Esophagus muscularis mucosa (tissue), 4 donors: Measurements from ENCODE around the gene CAMKK2. TPM values are rescaled to one million over a fixed set of nuclear protein-coding genes. Genes with fewer than 3 reads are reported as not detected.
A peak's percentile ranks its signal among the peaks of the same experiment; 100 is the strongest.

Experiments used
- DNase-seq: peaks from one replicate; pipeline ENCODE4 v3.0.0-alpha.2; 2017; ENCODE audit errors: extremely low spot score
- H3K27ac ChIP-seq, 4 donors: fragments of 200-600 bp; sonication (generic); replicated peaks in 1 of 4; 1 replicate in 3 of 4; 2 replicates in 1 of 4; pipeline ENCODE4 v1.5.1; 2016 to 2019; ENCODE audit warnings: mild to moderate bottlenecking in 1 of 4
- H3K27me3 ChIP-seq, 4 donors: fragments of 200-600 bp; sonication (generic); one replicate each; pipeline versions ENCODE4 v1.5.1 to v1.6.0; 2016 to 2019
- H3K36me3 ChIP-seq, 4 donors: fragments of 200-600 bp; sonication (generic); one replicate each; pipeline ENCODE4 v1.5.1; 2016 to 2019
- H3K4me1 ChIP-seq, 4 donors: fragments of 200-600 bp; sonication (generic); one replicate each; pipeline ENCODE4 v1.5.1; 2016 to 2019
- H3K4me3 ChIP-seq, 4 donors: fragments of 200-600 bp; sonication (generic); 1 replicate in 2 of 4; 2 replicates in 2 of 4; pipeline ENCODE4 v1.5.1; 2016 to 2019; ENCODE audit warnings: mild to moderate bottlenecking in 4 of 4, moderate library complexity in 1 of 4
- H3K9me3 ChIP-seq, 4 donors: fragments of 200-600 bp; sonication (generic); 1 replicate in 3 of 4; 2 replicates in 1 of 4; pipeline ENCODE4 v1.5.1; 2016 to 2019
- CTCF ChIP-seq, 3 experiments: fragments of 200-600 bp in 2 of 3; fragments of 450-650 bp in 1 of 3; sonication (generic) in 2 of 3; IDR thresholded peaks; one replicate each; pipeline ENCODE4 v1.5.1; 2017 to 2019; ENCODE audit warnings: antibody characterized with exemption in 3 of 3, mild to moderate bottlenecking in 2 of 3, moderate library complexity in 1 of 3
- EP300 ChIP-seq: sonication (generic); formaldehyde crosslinking; IDR thresholded peaks from one replicate; pipeline ENCODE4 v1.6.1; 2017; ENCODE audit warnings: antibody characterized with exemption
- POLR2A ChIP-seq: fragments of 450-650 bp; IDR thresholded peaks from one replicate; pipeline ENCODE4 v1.6.1; 2017; ENCODE audit warnings: antibody characterized with exemption, moderate library complexity, mild to moderate bottlenecking, low read depth
- POLR2AphosphoS5 ChIP-seq, 2 donors: sonication (generic); formaldehyde crosslinking; IDR thresholded peaks; one replicate each; pipeline ENCODE4 v1.6.1; 2017; ENCODE audit warnings: antibody characterized with exemption in 2 of 2
- WGBS: methylation state at CpG from one replicate; pipeline ENCODE4 v1.1.5; 2018; 5-methylcytosine and 5-hydroxymethylcytosine counted together
- intact Hi-C: fragments of 100-400 bp; cut with DNase I; formaldehyde crosslinking; loops from one replicate; pipeline ENCODE4 v1.15.1; 2023
- total RNA-seq, 4 donors: library from RNA; depleted of rRNA; stranded (reverse); fragments of >200 nt; gene quantifications; one replicate each; pipeline versions ENCODE4 v1.1.0 to v1.2.1, GENCODE V29; 2016

CAMKK2 gene
- total RNA-seq, 4 donors from 2014 or later = 23.9 to 45.0 (median 37.4) TPM

GRCh38 chr12:121278169-121279070 is 18.1 kb downstream of the CAMKK2 start:
- Histone ChIP-seq H3K36me3 (peaks cover 0 to 22% (median 14%) of the 10 kb centered on the region in 4 donors), H3K4me1 (peaks cover 18 to 48% (median 33%) of the 10 kb centered on the region in 4 donors), H3K27ac (peak overlapping the region; percentile 53 to 73 (median 64)), H3K4me3 (no peak overlapping the region), H3K27me3 (no peaks in the 10 kb centered on the region), H3K9me3 (no peaks in the 10 kb centered on the region)
- intact Hi-C loops = no loop called here
- WGBS = 92% methylated on average over 12 of the region's 15 CpGs
- DNase-seq = no peak
- TF ChIP-seq EP300 = no peak
- no peak for TF ChIP-seq CTCF (IDR thresholded peaks at IDR 0.05)
- TF ChIP-seq POLR2A = no peak
- no peak for TF ChIP-seq POLR2AphosphoS5 (IDR thresholded peaks at IDR 0.05)

GRCh38 chr12:121277374-121277759 is 19.1 kb downstream of the CAMKK2 start:
- Histone ChIP-seq H3K9me3 (no peaks in the 10 kb centered on the region), H3K36me3 (peaks cover 0 to 31% (median 20%) of the 10 kb centered on the region in 4 donors), H3K4me3 (no peak overlapping the region), H3K27me3 (no peaks in the 10 kb centered on the region), H3K27ac (no peak overlapping the region), H3K4me1 (peaks cover 18 to 37% (median 24%) of the 10 kb centered on the region in 4 donors)
- WGBS = 82% methylated on average over 6 of the region's 6 CpGs
- no peak for DNase-seq
- intact Hi-C loops = no loop called here
- no peak for TF ChIP-seq CTCF (IDR thresholded peaks at IDR 0.05)
- TF ChIP-seq POLR2AphosphoS5 (IDR thresholded peaks at IDR 0.05) = no peak
- no peak for TF ChIP-seq POLR2A

GRCh38 chr12:121274036-121274763 is 22.3 kb downstream of the CAMKK2 start:
- 92% methylated on average over 10 of the region's 35 CpGs for WGBS
- intact Hi-C loops = no loop called here

GRCh38 chr12:121273364-121273896 is 23.1 kb downstream of the CAMKK2 start:
- WGBS = 98% methylated on average over 14 of the region's 14 CpGs
- TF ChIP-seq POLR2AphosphoS5 (IDR thresholded peaks at IDR 0.05) (no peak), EP300 (no peak), POLR2A (no peak), CTCF (IDR thresholded peaks at IDR 0.05) (no peak)
- Histone ChIP-seq H3K36me3 (peaks cover 10 to 55% (median 50%) of the 10 kb centered on the region in 4 donors), H3K9me3 (no peaks in the 10 kb centered on the region), H3K4me3 (no peak overlapping the region), H3K4me1 (peaks cover under 1 to 13% (median 2%) of the 10 kb centered on the region in 4 donors), H3K27me3 (no peaks in the 10 kb centered on the region), H3K27ac (no peak overlapping the region)
- no peak for DNase-seq
- intact Hi-C loops = no loop called here

More at GRCh38 chr12:121274036-121274763, 22.3 kb downstream of the CAMKK2 start:
- Histone ChIP-seq H3K4me1 (peaks cover 8 to 21% (median 10%) of the 10 kb centered on the region in 4 donors), H3K36me3 (peaks cover 3 to 47% (median 42%) of the 10 kb centered on the region in 4 donors), H3K4me3 (no peak overlapping the region), H3K27ac (no peak overlapping the region), H3K27me3 (no peaks in the 10 kb centered on the region), H3K9me3 (no peaks in the 10 kb centered on the region)
- DNase-seq = no peak
- no peak for TF ChIP-seq CTCF (IDR thresholded peaks at IDR 0.05)
- no peak for TF ChIP-seq POLR2AphosphoS5 (IDR thresholded peaks at IDR 0.05)
- no peak for TF ChIP-seq EP300
- TF ChIP-seq POLR2A = no peak
